Ishikawa (cell line): ENCODE measurements around the gene SHMT2.

Experiments
- CEBPB ChIP-seq: IDR thresholded peaks from 2 replicates; pipeline ENCODE4 v1.6.1; 2012
- CREB1 ChIP-seq: IDR thresholded peaks from 2 replicates; pipeline ENCODE4 v1.6.1; 2012; ENCODE audit warnings: low read depth
- EP300 ChIP-seq: IDR thresholded peaks from 2 replicates; pipeline ENCODE4 v1.6.1; 2012; ENCODE audit warnings: borderline replicate concordance
- FOXM1 ChIP-seq: IDR thresholded peaks from 2 replicates; pipeline ENCODE4 v1.6.1; 2012; ENCODE audit warnings: low read depth, borderline replicate concordance
- MAX ChIP-seq: IDR thresholded peaks from 2 replicates; pipeline ENCODE4 v1.6.1; 2012
- NFIC ChIP-seq: IDR thresholded peaks from 2 replicates; pipeline ENCODE4 v1.6.1; 2012
- RAD21 ChIP-seq: IDR thresholded peaks from 2 replicates; pipeline ENCODE4 v1.6.1; 2012; ENCODE audit warnings: low read depth
- REST ChIP-seq: IDR thresholded peaks from 2 replicates; pipeline ENCODE4 v1.6.1; 2012; ENCODE audit warnings: low read depth, mild to moderate bottlenecking
- TAF1 ChIP-seq: IDR thresholded peaks from 2 replicates; pipeline ENCODE4 v1.6.1; 2012; ENCODE audit warnings: low read depth, mild to moderate bottlenecking
- TCF12 ChIP-seq: IDR thresholded peaks from 2 replicates; pipeline ENCODE4 v1.6.1; 2012; ENCODE audit warnings: low read depth
- TEAD4 ChIP-seq: IDR thresholded peaks from 2 replicates; pipeline ENCODE4 v1.6.1; 2012
- YY1 ChIP-seq: IDR thresholded peaks from 2 replicates; pipeline ENCODE4 v1.6.1; 2012; ENCODE audit warnings: low read depth
- ZBTB7A ChIP-seq: IDR thresholded peaks from 2 replicates; pipeline ENCODE4 v1.6.1; 2012; ENCODE audit warnings: low read depth

- TF ChIP-seq YY1 = no peak
- no peak for TF ChIP-seq EP300
- TF ChIP-seq CREB1 = no peak
- no peak for TF ChIP-seq FOXM1
- TF ChIP-seq CEBPB = no peak
- no peak for TF ChIP-seq MAX
- TF ChIP-seq TEAD4 = no peak
- no peak for TF ChIP-seq ZBTB7A
- no peak for TF ChIP-seq TAF1
- no peak for TF ChIP-seq RAD21
- no peak for TF ChIP-seq TCF12
- TF ChIP-seq NFIC = no peak
- no peak for TF ChIP-seq REST
These were observed 48.4 kb upstream of the SHMT2 start for GRCh38 chr12:57181072-57181471.
